Ovary (tissue), 3 donors: ENCODE data around the gene SLCO2A1.

Source experiments
- CTCF ChIP-seq, 3 donors: fragments of 450-650 bp in 2 of 3; fragments of 200-600 bp in 1 of 3; IDR thresholded peaks; one replicate each; pipeline versions ENCODE4 v1.5.1 to v1.8.0; 2016 to 2022; ENCODE audit warnings: antibody characterized with exemption in 3 of 3, mild to moderate bottlenecking in 1 of 3
- POLR2A ChIP-seq: fragments of 450-650 bp; IDR thresholded peaks from one replicate; pipeline ENCODE4 v1.6.1; 2017; ENCODE audit warnings: antibody characterized with exemption, mild to moderate bottlenecking, moderate library complexity
- donor health status: DM: no; HTN: no; CAD: no.

GRCh38 chr3:133980550-133980949 is 49.2 kb downstream of the SLCO2A1 start:
- TF ChIP-seq CTCF (IDR thresholded peaks at IDR 0.05), result no peak
- TF ChIP-seq POLR2A, result no peak
